Keratinocyte (primary cell): ENCODE results near the gene GNL3L. TPM values are rescaled to one million over a fixed set of nuclear protein-coding genes. Genes with fewer than 3 reads are reported as not detected.

Source experiments
- DNase-seq: peaks from one replicate; pipeline ENCODE4 v3.0.0-alpha.2; 2011; ENCODE audit warnings: low read depth, missing footprints, low spot score
- FAIRE-seq: peaks from 2 replicates; lab custom pipeline; 2011; peaks lifted over from hg19 to GRCh38; lab: Jason Lieb, UNC
- H2AFZ ChIP-seq: 2 replicates; pipeline ENCODE4 v1.6.0; 2012; ENCODE audit warnings: low read length, control low read depth, inconsistent platforms; ENCODE audit not compliant: control insufficient read depth
- H3K27ac ChIP-seq: 2 replicates; pipeline ENCODE4 v1.5.1; 2011; ENCODE audit warnings: low read length; ENCODE audit not compliant: control insufficient read depth, insufficient read depth
- H3K27me3 ChIP-seq: 3 replicates; pipeline ENCODE4 v1.6.0; 2011; ENCODE audit warnings: low read length; ENCODE audit not compliant: control insufficient read depth, insufficient read depth; ENCODE audit errors: extremely low read depth
- H3K36me3 ChIP-seq, 2 experiments: 2 replicates in 1 of 2; 3 replicates in 1 of 2; pipeline ENCODE4 v1.5.1; 2011; ENCODE audit warnings: low read length in 2 of 2, mild to moderate bottlenecking in 1 of 2; ENCODE audit not compliant: control insufficient read depth in 2 of 2, insufficient read depth in 2 of 2; ENCODE audit errors: extremely low read depth in 1 of 2
- H3K4me1 ChIP-seq: 3 replicates; pipeline ENCODE4 v1.5.1; 2011; ENCODE audit warnings: low read length; ENCODE audit not compliant: control insufficient read depth, insufficient read depth; ENCODE audit errors: extremely low read depth
- H3K4me2 ChIP-seq: 3 replicates; pipeline ENCODE4 v1.6.0; 2011; ENCODE audit warnings: low read depth, low read length; ENCODE audit not compliant: control insufficient read depth, insufficient read depth; ENCODE audit errors: extremely low read depth
- H3K4me3 ChIP-seq, 3 experiments: fragments of 200-600 bp in 1 of 3; sonication (generic) in 1 of 3; 2 replicates in 2 of 3; 3 replicates in 1 of 3; pipeline ENCODE4 v1.5.1; 2011 to 2016; ENCODE audit warnings: low read length in 3 of 3, mild to moderate bottlenecking in 3 of 3, control low read depth in 2 of 3, inconsistent platforms in 1 of 3, low read depth in 1 of 3, mixed read lengths in 1 of 3, mixed run types in 1 of 3, moderate library complexity in 1 of 3; ENCODE audit not compliant: control insufficient read depth in 2 of 3, insufficient read depth in 2 of 3; ENCODE audit errors: extremely low read depth in 1 of 3
- H3K79me2 ChIP-seq: 2 replicates; pipeline ENCODE4 v1.6.0; 2012; ENCODE audit warnings: low read length; ENCODE audit not compliant: control insufficient read depth, insufficient read depth
- H3K9ac ChIP-seq: 3 replicates; pipeline ENCODE4 v1.6.0; 2011; ENCODE audit warnings: low read length; ENCODE audit not compliant: control insufficient read depth, insufficient read depth; ENCODE audit errors: extremely low read depth
- H3K9me1 ChIP-seq: 3 replicates; pipeline ENCODE4 v1.6.0; 2011; ENCODE audit warnings: low read length; ENCODE audit not compliant: control insufficient read depth, insufficient read depth; ENCODE audit errors: extremely low read depth
- H3K9me3 ChIP-seq: 2 replicates; pipeline ENCODE4 v1.5.1; 2012; ENCODE audit warnings: low read depth, low read length; ENCODE audit not compliant: control insufficient read depth
- H4K20me1 ChIP-seq: 3 replicates; pipeline ENCODE4 v1.6.0; 2011; ENCODE audit warnings: low read length; ENCODE audit not compliant: control insufficient read depth, insufficient read depth; ENCODE audit errors: extremely low read depth
- EZH2 ChIP-seq: IDR thresholded peaks from one replicate; pipeline ENCODE4 v1.6.1; 2012; ENCODE audit warnings: inconsistent platforms, mild to moderate bottlenecking, low read length, moderate library complexity
- dilution Hi-C: fragments of 300-500 bp; cut with MboI; formaldehyde crosslinking; loops from one replicate; pipeline ENCODE4 v1.7.0; 2020; ENCODE audit warnings: low sequenced_read_pairs; ENCODE audit not compliant: extremely low pct_ligation_motif_present
- polyA minus RNA-seq, 3 experiments: library from RNA; depleted of rRNA, polyadenylated mRNA; stranded (reverse); fragments of >200 nt; gene quantifications; 1 replicate in 1 of 3; 2 replicates in 1 of 3; 3 replicates in 1 of 3; pipeline ENCODE4 v1.2.3, GENCODE V29; 2011
- polyA plus RNA-seq, 5 experiments: library from polyadenylated mRNA; depleted of rRNA in 3 of 5; stranded (reverse) in 3 of 5; stranded (forward) in 1 of 5; unstranded in 1 of 5; fragments of >200 nt; gene quantifications; 1 replicate in 1 of 5; 2 replicates in 3 of 5; 3 replicates in 1 of 5; pipeline versions ENCODE4 v1.2.1 to v1.2.3, GENCODE V29; 2011 to 2012; ENCODE audit warnings: missing spikeins in 2 of 5, low read depth in 1 of 5, low replicate concordance in 1 of 5
- TF ChIP-seq, protein P1 (sequence below), 3 experiments: IDR thresholded peaks in 1 of 3; conservative IDR thresholded peaks in 1 of 3; optimal IDR thresholded peaks in 1 of 3; 2 replicates in 2 of 3; 3 replicates in 1 of 3; pipeline versions ENCODE3 to v1.5.1; 2011; ENCODE audit warnings: low read length in 3 of 3, mild to moderate bottlenecking in 3 of 3, moderate library complexity in 2 of 3, control low read depth in 1 of 3, inconsistent platforms in 1 of 3; ENCODE audit not compliant: insufficient read depth in 2 of 3; ENCODE audit errors: extremely low read depth in 1 of 3

Gene GNL3L, protein sequence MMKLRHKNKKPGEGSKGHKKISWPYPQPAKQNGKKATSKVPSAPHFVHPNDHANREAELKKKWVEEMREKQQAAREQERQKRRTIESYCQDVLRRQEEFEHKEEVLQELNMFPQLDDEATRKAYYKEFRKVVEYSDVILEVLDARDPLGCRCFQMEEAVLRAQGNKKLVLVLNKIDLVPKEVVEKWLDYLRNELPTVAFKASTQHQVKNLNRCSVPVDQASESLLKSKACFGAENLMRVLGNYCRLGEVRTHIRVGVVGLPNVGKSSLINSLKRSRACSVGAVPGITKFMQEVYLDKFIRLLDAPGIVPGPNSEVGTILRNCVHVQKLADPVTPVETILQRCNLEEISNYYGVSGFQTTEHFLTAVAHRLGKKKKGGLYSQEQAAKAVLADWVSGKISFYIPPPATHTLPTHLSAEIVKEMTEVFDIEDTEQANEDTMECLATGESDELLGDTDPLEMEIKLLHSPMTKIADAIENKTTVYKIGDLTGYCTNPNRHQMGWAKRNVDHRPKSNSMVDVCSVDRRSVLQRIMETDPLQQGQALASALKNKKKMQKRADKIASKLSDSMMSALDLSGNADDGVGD
- polyA plus RNA-seq (12.1 to 27.5 TPM (median 15.7 TPM) in 3 replicates), polyA minus RNA-seq (23.8 to 42.4 TPM (median 31.0 TPM) in 3 replicates)
- 7.2 TPM for polyA plus RNA-seq (2011; ENCODE audit: low read depth)
- polyA plus RNA-seq (2011; cell fraction: cytosol; rRNA removed), result 11.8 and 13.2 TPM in 2 replicates
- polyA plus RNA-seq (2011; cell fraction: nucleus; rRNA removed), result 22.9 and 23.7 TPM in 2 replicates
- polyA plus RNA-seq (2012; ENCODE audit: low replicate concordance), result 9.1 and 14.2 TPM in 2 replicates
- polyA minus RNA-seq (2011; cell fraction: cytosol; rRNA and poly(A)+ RNA removed), result 23.2 TPM
- 23.5 and 43.3 TPM in 2 replicates for polyA minus RNA-seq (2011; cell fraction: nucleus; rRNA and poly(A)+ RNA removed)

DNA sequence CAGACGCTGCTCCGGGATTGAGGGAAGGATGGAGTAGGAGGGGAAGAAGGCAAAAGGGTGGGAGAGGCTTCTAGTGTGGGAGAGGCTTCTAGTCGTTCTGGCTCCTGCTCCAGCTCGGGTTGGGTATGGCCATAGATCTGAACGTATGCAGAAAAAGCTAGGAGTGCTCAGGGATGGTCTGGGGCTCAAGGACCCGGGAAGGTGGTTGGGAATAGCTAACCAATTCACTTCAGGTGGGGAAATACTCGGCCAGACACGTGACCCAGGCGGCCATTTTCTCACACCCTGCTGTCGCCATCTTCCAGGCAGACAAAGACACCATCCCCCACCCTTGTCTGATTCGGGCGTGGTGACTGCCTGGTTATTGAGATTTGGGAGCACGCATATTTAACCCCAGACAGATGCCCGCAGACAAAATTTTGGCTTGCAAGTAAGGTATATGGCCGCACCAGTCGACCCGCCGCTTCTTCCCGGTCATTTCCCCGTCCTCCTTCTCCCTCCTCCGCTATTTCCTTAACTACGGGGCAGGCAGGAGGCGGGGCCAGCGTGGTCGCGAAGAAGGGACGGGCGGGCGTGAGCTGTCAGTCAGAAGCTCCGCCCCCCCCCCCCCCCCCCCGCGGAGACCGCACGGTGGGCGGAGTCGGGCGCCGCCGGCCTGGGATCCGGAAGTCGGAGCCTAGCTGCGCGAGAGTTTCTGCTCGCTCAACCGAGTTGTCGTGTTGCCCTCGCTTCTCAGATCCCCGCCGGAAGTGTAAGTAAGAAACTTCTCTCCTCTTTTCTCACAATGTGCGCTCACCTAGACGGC lies at the start of gene GNL3L:
GNL3L (plus strand) TSS at position 668 of the 805 bp plus-strand sequence. CDS start 2,348 bp downstream, outside the sequence.
- FAIRE-seq (no peak), DNase-seq (peak; percentile 28)
- H3K36me3 ChIP-seq, result peaks cover 0 to 1% of the 10 kb centered on the region in 2 experiments
- peaks cover 8% of the 10 kb centered on the region for H3K4me1 ChIP-seq
- no peaks in the 10 kb centered on the region for H3K9me3 ChIP-seq
- dilution Hi-C loops, result no loop called here
- peak within 1 kb of the TSS; percentile 73 to 77 (median 74) for H3K4me3 ChIP-seq
- H3K27me3 ChIP-seq, result no peaks in the 10 kb centered on the region
- H3K9ac ChIP-seq, result peak within 1 kb of the TSS; percentile 85
- peak within 1 kb of the TSS; percentile 78 for H3K27ac ChIP-seq
- peak within 1 kb of the TSS; percentile 82 for H3K4me2 ChIP-seq
- H3K79me2 ChIP-seq, result peaks cover 33% of the 10 kb centered on the region
- no peaks in the 10 kb centered on the region for H4K20me1 ChIP-seq
- H3K9me1 ChIP-seq, result no peaks in the 10 kb centered on the region
- peak within 1 kb of the TSS; percentile 74 for H2AFZ ChIP-seq
- TF ChIP-seq EZH2, result no peak
- TF ChIP-seq, protein P1, sequence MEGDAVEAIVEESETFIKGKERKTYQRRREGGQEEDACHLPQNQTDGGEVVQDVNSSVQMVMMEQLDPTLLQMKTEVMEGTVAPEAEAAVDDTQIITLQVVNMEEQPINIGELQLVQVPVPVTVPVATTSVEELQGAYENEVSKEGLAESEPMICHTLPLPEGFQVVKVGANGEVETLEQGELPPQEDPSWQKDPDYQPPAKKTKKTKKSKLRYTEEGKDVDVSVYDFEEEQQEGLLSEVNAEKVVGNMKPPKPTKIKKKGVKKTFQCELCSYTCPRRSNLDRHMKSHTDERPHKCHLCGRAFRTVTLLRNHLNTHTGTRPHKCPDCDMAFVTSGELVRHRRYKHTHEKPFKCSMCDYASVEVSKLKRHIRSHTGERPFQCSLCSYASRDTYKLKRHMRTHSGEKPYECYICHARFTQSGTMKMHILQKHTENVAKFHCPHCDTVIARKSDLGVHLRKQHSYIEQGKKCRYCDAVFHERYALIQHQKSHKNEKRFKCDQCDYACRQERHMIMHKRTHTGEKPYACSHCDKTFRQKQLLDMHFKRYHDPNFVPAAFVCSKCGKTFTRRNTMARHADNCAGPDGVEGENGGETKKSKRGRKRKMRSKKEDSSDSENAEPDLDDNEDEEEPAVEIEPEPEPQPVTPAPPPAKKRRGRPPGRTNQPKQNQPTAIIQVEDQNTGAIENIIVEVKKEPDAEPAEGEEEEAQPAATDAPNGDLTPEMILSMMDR (optimal IDR thresholded peaks at IDR 0.05 in 1 of 3, IDR thresholded peaks at IDR 0.05 in 1 of 3, conservative IDR thresholded peaks at IDR 0.05 in 1 of 3; ENCODE audit: extremely low read depth in 1 of 3, insufficient read depth in 2 of 3, low read length in 3 of 3), result no peak

DNA sequence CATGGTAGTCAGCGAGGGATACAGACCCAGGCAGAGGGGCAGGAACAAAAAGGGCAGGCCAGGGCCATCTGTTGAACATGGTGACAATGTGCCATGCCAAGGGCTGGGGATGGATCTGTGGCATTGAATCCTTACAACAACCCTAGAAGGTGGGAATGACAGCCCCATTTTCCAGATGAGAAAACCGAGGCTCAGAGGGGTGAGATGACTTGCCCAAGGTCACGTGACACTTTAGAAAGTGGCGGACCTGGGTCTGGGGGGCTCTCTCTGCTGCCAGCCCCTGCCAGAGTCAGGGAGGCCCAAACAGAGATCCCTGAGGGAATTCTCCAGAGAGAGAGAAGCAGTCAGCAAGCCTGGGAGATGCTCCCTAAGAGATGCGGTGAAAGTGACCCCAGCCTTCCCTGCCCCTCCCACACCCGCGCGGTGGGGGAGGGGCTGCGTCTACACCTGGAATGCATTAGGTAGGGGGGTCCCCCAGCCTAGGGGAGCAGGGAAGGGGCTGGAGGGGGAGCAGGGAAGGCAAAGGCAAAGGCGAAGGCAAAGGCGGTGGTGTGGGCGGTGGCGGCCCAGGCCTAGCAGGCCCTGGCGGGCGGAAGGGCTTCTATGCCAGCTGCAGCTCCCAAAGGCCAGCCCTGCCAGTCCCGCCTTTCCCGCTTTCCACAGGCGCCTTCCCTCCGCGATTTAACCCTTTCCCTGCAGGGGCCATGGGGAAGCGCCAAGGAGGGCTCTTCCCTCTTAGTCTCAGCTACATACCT lies 47.0 kb upstream of the GNL3L start:
- Histone ChIP-seq H3K36me3 (no peaks in the 10 kb centered on the region), H3K27ac (no peak overlapping the region), H3K4me3 (no peak overlapping the region), H4K20me1 (no peaks in the 10 kb centered on the region), H3K27me3 (no peaks in the 10 kb centered on the region), H3K79me2 (peaks cover 2% of the 10 kb centered on the region), H3K4me1 (peaks cover 12% of the 10 kb centered on the region), H3K9me1 (no peaks in the 10 kb centered on the region), H3K9ac (peak overlapping the region; percentile 28), H2AFZ (no peak overlapping the region), H3K4me2 (peak overlapping the region; percentile 25), H3K9me3 (no peaks in the 10 kb centered on the region)
- TF ChIP-seq, protein P1 (optimal IDR thresholded peaks at IDR 0.05 in 1 of 3, IDR thresholded peaks at IDR 0.05 in 1 of 3, conservative IDR thresholded peaks at IDR 0.05 in 1 of 3; ENCODE audit: extremely low read depth in 1 of 3, insufficient read depth in 2 of 3, low read length in 3 of 3), result no peak
- TF ChIP-seq EZH2, result no peak
- dilution Hi-C loops, result no loop called here
- no peak for DNase-seq
- FAIRE-seq, result no peak
